ENCODE data around the gene GPD2. TPM values are rescaled to one million over a fixed set of nuclear protein-coding genes. Genes with fewer than 3 reads are reported as not detected.

Gene GPD2
- total and polyA plus RNA-seq, 2 of the 13 experiments (the other 11 are each of a cell fraction or from before 2014, with no cell fraction given), result not detected

DNA sequence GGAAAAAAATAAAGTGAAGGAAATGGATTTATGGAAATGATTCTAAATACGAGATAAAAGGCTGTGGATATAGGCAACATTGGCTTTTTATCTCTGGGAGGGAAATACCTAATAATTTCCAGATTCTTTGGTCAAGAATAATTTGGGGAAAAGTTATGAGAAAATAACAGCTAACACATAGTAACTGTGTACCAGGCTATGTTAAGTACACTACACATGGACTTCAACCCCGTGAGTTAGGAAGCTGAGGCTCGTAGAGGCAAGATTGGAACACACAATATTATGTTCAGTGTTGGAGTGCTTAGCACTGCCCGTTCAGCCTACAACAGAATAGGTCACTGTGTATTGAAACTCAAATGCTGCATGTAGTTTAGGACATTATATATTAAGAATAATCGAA, 34.3 kb upstream of the GPD2 start (continued):
- TF ChIP-seq, protein P1, sequence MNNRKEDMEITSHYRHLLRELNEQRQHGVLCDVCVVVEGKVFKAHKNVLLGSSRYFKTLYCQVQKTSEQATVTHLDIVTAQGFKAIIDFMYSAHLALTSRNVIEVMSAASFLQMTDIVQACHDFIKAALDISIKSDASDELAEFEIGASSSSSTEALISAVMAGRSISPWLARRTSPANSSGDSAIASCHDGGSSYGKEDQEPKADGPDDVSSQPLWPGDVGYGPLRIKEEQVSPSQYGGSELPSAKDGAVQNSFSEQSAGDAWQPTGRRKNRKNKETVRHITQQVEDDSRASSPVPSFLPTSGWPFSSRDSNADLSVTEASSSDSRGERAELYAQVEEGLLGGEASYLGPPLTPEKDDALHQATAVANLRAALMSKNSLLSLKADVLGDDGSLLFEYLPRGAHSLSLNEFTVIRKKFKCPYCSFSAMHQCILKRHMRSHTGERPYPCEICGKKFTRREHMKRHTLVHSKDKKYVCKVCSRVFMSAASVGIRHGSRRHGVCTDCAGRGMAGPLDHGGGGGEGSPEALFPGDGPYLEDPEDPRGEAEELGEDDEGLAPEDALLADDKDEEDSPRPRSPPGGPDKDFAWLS (CRISPR knock-in tag; IDR thresholded peaks at IDR 0.05; ENCODE audit: borderline replicate concordance), result no peak
- TF ChIP-seq, protein P2, sequence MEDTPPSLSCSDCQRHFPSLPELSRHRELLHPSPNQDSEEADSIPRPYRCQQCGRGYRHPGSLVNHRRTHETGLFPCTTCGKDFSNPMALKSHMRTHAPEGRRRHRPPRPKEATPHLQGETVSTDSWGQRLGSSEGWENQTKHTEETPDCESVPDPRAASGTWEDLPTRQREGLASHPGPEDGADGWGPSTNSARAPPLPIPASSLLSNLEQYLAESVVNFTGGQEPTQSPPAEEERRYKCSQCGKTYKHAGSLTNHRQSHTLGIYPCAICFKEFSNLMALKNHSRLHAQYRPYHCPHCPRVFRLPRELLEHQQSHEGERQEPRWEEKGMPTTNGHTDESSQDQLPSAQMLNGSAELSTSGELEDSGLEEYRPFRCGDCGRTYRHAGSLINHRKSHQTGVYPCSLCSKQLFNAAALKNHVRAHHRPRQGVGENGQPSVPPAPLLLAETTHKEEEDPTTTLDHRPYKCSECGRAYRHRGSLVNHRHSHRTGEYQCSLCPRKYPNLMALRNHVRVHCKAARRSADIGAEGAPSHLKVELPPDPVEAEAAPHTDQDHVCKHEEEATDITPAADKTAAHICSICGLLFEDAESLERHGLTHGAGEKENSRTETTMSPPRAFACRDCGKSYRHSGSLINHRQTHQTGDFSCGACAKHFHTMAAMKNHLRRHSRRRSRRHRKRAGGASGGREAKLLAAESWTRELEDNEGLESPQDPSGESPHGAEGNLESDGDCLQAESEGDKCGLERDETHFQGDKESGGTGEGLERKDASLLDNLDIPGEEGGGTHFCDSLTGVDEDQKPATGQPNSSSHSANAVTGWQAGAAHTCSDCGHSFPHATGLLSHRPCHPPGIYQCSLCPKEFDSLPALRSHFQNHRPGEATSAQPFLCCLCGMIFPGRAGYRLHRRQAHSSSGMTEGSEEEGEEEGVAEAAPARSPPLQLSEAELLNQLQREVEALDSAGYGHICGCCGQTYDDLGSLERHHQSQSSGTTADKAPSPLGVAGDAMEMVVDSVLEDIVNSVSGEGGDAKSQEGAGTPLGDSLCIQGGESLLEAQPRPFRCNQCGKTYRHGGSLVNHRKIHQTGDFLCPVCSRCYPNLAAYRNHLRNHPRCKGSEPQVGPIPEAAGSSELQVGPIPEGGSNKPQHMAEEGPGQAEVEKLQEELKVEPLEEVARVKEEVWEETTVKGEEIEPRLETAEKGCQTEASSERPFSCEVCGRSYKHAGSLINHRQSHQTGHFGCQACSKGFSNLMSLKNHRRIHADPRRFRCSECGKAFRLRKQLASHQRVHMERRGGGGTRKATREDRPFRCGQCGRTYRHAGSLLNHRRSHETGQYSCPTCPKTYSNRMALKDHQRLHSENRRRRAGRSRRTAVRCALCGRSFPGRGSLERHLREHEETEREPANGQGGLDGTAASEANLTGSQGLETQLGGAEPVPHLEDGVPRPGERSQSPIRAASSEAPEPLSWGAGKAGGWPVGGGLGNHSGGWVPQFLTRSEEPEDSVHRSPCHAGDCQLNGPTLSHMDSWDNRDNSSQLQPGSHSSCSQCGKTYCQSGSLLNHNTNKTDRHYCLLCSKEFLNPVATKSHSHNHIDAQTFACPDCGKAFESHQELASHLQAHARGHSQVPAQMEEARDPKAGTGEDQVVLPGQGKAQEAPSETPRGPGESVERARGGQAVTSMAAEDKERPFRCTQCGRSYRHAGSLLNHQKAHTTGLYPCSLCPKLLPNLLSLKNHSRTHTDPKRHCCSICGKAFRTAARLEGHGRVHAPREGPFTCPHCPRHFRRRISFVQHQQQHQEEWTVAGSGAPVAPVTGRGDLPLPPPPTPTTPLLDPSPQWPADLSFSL (CRISPR knock-in tag; IDR thresholded peaks at IDR 0.05), result peak; percentile 24; the same call in 1 of the 2 replicates
- TF ChIP-seq SAP130 (CRISPR knock-in tag; IDR thresholded peaks at IDR 0.05; ENCODE audit: low read depth) (0 out of 2 replicates have a peak, but pooled peaks have one; percentile 14), HNF4A (CRISPR knock-in tag; IDR thresholded peaks at IDR 0.05) (peak; percentile 78), CC2D1A (CRISPR knock-in tag; IDR thresholded peaks at IDR 0.05) (no peak), HNRNPLL (IDR thresholded peaks at IDR 0.05; ENCODE audit: low read depth, low read length, poor library complexity, severe bottlenecking) (no peak), ZNF563 (CRISPR knock-in tag; IDR thresholded peaks at IDR 0.05) (no peak), ZNF501 (CRISPR knock-in tag; IDR thresholded peaks at IDR 0.05) (no peak), ISL2 (CRISPR knock-in tag; IDR thresholded peaks at IDR 0.05) (no peak), ZNF326 (CRISPR knock-in tag; IDR thresholded peaks at IDR 0.05; ENCODE audit: borderline replicate concordance) (no peak)
- TF ChIP-seq, protein P3, sequence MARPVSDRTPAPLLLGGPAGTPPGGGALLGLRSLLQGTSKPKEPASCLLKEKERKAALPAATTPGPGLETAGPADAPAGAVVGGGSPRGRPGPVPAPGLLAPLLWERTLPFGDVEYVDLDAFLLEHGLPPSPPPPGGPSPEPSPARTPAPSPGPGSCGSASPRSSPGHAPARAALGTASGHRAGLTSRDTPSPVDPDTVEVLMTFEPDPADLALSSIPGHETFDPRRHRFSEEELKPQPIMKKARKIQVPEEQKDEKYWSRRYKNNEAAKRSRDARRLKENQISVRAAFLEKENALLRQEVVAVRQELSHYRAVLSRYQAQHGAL (CRISPR knock-in tag; IDR thresholded peaks at IDR 0.05; ENCODE audit: not compliant biosample characterization), result no peak
